ENCODE data around the gene RADIL. TPM values are rescaled to one million over a fixed set of nuclear protein-coding genes. Genes with fewer than 3 reads are reported as not detected.

The RADIL gene
- total and polyA plus RNA-seq, 9 of the 15 experiments (the other 6 are each of a cell fraction or from before 2014, with no cell fraction given) = 0.06 to 8.1 (median 1.9) TPM; not detected in 1

DNA sequence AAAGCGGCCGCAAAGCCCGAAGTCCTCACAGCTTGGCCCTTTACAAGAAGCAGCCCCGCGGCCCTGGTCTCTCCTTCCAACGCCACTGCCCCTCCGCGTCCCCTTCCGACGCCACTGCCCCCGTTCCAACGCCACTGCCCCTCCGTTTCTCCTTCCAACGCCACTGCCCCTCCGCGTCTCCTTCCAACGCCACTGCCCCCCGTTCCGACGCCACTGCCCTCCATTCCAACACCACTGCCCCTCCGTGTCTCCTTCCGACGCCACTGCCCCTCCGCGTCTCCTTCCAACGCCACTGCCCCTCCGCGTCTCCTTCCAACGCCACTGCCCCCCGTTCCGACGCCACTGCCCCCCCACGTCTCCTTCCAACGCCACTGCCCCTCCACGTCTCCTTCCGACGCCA lies 75.0 kb downstream of the RADIL start:
- Histone ChIP-seq H3K4me3 (no peak overlapping the region), H2AFZ (ENCODE audit: low read depth, low read length) (no peak overlapping the region), H3K36me3 (ENCODE audit: control insufficient read depth, insufficient read depth, low read length) (no peaks in the 10 kb centered on the region), H3K9me1 (ENCODE audit: control insufficient read depth, insufficient read depth, low read length) (no peaks in the 10 kb centered on the region), H3K79me2 (ENCODE audit: control insufficient read depth, insufficient read depth, low read length) (no peaks in the 10 kb centered on the region), H3K9me3 (replicated peaks; ENCODE audit: control insufficient read depth, insufficient read depth, low read depth, low read length) (no peaks in the 10 kb centered on the region), H3K27ac (ENCODE audit: extremely low read depth, low read depth, low read length) (no peak overlapping the region), H3K9ac (ENCODE audit: insufficient read depth in 1 of 2, low read depth in 2 of 2, low read length in 2 of 2) (no peak overlapping the region), H3K4me1 (replicated peaks in 1 of 2; ENCODE audit: control insufficient read depth in 2 of 2, insufficient read depth in 2 of 2, low read length in 2 of 2) (peaks cover 0 to 17% of the 10 kb centered on the region in 2 experiments; a peak in 2 of 5 replicates), H3K27me3 (ENCODE audit: control insufficient read depth in 2 of 2, insufficient read depth in 2 of 2, low read length in 2 of 2) (peaks cover 0 to 4% of the 10 kb centered on the region in 2 experiments; a peak in 2 of 5 replicates), H4K20me1 (replicated peaks; ENCODE audit: control insufficient read depth, insufficient read depth, low read length) (0 out of 2 replicates have a peak, but pooled peaks cover 8% of the 10 kb centered on the region), H3K4me2 (ENCODE audit: insufficient read depth, low read length) (no peak overlapping the region)
- no peak for TF ChIP-seq HBP1 (CRISPR knock-in tag; IDR thresholded peaks at IDR 0.05)
- TF ChIP-seq DIDO1 (tag; IDR thresholded peaks at IDR 0.05; ENCODE audit: low read depth) = no peak
- TF ChIP-seq, protein P1, sequence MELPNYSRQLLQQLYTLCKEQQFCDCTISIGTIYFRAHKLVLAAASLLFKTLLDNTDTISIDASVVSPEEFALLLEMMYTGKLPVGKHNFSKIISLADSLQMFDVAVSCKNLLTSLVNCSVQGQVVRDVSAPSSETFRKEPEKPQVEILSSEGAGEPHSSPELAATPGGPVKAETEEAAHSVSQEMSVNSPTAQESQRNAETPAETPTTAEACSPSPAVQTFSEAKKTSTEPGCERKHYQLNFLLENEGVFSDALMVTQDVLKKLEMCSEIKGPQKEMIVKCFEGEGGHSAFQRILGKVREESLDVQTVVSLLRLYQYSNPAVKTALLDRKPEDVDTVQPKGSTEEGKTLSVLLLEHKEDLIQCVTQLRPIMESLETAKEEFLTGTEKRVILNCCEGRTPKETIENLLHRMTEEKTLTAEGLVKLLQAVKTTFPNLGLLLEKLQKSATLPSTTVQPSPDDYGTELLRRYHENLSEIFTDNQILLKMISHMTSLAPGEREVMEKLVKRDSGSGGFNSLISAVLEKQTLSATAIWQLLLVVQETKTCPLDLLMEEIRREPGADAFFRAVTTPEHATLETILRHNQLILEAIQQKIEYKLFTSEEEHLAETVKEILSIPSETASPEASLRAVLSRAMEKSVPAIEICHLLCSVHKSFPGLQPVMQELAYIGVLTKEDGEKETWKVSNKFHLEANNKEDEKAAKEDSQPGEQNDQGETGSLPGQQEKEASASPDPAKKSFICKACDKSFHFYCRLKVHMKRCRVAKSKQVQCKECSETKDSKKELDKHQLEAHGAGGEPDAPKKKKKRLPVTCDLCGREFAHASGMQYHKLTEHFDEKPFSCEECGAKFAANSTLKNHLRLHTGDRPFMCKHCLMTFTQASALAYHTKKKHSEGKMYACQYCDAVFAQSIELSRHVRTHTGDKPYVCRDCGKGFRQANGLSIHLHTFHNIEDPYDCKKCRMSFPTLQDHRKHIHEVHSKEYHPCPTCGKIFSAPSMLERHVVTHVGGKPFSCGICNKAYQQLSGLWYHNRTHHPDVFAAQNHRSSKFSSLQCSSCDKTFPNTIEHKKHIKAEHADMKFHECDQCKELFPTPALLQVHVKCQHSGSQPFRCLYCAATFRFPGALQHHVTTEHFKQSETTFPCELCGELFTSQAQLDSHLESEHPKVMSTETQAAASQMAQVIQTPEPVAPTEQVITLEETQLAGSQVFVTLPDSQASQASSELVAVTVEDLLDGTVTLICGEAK (IDR thresholded peaks at IDR 0.05) = no peak
- TF ChIP-seq, protein P1 (CRISPR knock-in tag; IDR thresholded peaks at IDR 0.05) = no peak
- TF ChIP-seq, protein P2, sequence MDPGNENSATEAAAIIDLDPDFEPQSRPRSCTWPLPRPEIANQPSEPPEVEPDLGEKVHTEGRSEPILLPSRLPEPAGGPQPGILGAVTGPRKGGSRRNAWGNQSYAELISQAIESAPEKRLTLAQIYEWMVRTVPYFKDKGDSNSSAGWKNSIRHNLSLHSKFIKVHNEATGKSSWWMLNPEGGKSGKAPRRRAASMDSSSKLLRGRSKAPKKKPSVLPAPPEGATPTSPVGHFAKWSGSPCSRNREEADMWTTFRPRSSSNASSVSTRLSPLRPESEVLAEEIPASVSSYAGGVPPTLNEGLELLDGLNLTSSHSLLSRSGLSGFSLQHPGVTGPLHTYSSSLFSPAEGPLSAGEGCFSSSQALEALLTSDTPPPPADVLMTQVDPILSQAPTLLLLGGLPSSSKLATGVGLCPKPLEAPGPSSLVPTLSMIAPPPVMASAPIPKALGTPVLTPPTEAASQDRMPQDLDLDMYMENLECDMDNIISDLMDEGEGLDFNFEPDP (CRISPR knock-in tag; IDR thresholded peaks at IDR 0.05) = no peak
- TF ChIP-seq, protein P3, sequence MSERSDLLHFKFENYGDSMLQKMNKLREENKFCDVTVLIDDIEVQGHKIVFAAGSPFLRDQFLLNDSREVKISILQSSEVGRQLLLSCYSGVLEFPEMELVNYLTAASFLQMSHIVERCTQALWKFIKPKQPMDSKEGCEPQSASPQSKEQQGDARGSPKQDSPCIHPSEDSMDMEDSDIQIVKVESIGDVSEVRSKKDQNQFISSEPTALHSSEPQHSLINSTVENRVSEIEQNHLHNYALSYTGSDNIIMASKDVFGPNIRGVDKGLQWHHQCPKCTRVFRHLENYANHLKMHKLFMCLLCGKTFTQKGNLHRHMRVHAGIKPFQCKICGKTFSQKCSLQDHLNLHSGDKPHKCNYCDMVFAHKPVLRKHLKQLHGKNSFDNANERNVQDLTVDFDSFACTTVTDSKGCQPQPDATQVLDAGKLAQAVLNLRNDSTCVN (CRISPR knock-in tag; IDR thresholded peaks at IDR 0.05) = no peak
- BruUV-seq (replicated peaks) = no TSS peak
- POLR2A ChIA-PET = interaction anchor here (0.7 to 1.0 kb wide), 2 partner anchors 8 to 331 kb away, joined by 3 read pairs; no protein-coding TSS in a partner anchor
- no peak for FAIRE-seq
- 40% methylated on average over 12 of the region's 37 CpGs for WGBS (ENCODE audit: insufficient coverage, low coverage, missing lambda C conversion rate)
- in situ Hi-C loops (cut with MboI) = no loop called here
- intact Hi-C loops (cut with micrococcal nuclease) = no loop called here
- CTCF ChIA-PET (ENCODE audit: low intra/inter-chr PET ratio) = no interaction called here
- ATAC-seq = no peak
- DNase-seq (ENCODE audit: extremely low read depth in 1 of 4, low spot score in 3 of 4) = no peak
